NCI-H1048 (cell line): Measurements from ENCODE around the gene GLIPR1.
"Not testable (repeated sequence)": the region's sequence is repeated elsewhere in the genome, so short reads cannot be mapped to it uniquely, and the experiment has no call there.

ENCODE experiments used
- DNase-seq: peaks from one replicate; lab custom pipeline; 2025; lab: John Stamatoyannopoulos, UW

GLIPR1 gene

GRCh38 chr12:75476071-75476470, 4.5 kb upstream of the GLIPR1 start:
- DNase-seq, result no peak

DNA sequence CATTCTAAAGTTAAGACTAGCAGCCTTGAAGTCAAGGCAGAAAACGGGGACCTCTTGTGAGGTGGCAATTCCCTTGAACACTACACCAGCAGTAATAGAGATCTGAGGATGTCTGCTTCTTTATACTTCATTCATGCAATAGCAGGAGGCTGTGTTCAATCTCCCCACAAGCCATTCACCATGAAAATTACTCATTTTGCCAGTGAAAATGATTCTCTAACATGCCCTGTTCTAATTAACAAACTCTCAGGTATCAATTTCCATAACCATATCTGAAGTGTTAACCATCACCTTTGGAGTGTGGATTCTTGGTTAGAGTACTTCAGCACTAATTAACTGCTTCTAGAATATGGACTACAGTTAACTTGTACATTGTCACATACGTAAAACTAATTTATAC, 3.4 kb upstream of the GLIPR1 start:
- DNase-seq, result no peak

DNA sequence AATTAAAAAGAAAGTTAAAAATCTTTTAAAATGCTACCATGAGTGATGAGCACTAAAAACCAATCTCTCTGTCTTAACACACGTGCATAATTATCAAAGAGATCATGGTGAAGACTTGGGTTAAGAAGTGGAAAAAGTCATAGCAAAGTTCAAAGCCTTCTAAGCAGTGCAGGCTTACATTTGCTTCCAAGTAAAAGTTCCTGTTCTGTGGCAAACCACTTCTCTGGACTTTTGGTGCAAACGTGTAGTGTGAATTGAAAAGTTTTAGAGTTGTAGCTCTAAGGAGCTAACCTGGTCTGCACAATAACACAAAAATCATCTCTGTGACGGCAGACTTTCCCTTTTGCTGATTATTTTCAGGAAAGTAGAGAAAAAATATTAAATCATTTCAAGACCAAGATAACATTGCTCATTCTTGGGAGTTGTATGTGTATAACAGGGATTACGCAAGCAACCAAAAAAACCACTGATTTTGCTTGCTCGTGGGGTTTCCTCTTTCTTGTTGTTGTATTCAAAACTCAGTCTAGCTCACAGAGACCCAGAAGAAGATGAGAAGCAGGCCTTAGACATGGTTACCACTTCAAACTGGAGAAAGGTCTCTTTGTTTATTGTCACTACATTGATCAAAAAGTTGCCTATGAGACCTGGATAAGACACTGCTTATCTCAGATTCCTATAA, 2.3 kb upstream of the GLIPR1 start:
- DNase-seq, result no peak

- no peak for DNase-seq
Measured at GRCh38 chr12:75479963-75480461, 543 bp upstream of the GLIPR1 start.

DNA sequence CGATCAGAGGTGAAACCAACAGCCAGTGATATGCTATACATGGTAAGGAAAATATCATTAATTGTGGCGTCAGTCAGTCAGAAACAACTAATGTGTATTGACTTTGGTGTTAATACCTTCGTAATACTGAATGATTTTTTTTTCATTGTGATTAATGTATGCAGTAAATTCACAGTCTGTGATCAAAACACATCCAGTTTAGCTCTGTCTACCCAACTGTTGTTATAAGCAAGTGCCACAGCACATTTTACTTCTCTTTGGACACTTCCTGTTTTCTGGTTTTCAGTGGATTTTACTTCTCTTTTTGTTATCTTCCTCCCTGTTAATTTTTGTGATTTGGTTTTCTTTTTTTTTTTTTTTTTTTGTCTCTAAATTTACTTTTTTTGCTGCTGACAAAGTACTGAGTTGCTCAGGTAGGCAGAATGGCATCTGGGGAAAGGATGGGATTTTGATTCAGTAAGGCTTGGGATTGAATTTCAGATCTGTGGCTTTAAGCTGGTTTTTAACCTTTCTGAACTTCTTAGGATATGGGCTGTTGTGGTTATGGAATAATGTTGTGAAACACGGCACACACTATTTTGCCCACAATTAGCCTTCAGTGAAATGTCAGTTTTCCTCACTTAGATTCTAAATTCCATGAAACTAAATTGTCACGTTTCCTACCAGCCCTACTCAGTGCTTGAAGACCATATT, 604 bp downstream of the GLIPR1 start:
- no peak for DNase-seq

GRCh38 chr12:75481774-75482173, 1.2 kb downstream of the GLIPR1 start:
- no peak for DNase-seq

GRCh38 chr12:75482646-75483045, 2.1 kb downstream of the GLIPR1 start:
- DNase-seq, result no peak

DNA sequence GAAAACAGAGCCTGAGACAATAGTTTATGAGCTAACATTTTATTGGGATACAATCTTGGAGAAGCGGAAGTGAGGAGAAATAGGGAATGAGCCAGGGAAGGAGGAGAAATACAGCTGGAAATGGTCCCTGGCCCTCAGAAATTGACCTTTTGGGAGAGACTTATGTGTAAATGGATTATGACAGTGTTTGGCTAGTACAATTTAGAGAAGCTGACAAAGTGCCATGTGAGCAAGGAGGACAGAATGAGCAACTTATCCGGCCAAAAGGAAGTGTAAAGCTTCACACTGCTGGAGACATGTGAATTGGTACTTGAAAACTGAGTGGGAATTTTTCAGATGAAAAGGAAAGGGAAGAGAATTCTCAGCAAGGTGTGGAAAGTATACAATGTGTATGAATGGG, 2.9 kb downstream of the GLIPR1 start:
- DNase-seq, result no peak

DNA sequence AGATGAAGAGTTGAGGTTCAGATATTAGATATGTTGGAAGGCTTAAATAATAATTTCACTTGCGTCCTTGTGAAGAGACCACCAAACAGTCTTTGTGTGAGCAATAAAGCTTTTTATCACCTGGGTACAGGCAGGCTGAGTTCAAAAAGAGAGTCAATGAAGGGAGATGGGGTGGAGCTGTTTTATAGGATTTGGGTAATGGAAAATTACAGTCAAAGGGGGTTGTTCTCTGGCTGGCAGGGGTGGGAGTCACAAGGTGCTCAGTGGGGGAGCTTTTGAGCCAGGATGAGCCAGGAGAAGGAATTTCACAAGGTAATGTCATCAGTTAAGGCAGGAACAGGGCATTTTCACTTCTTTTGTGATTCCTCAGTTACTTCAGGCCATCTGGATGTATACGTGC, 3.9 kb downstream of the GLIPR1 start:
- DNase-seq, result not testable (repeated sequence)

GRCh38 chr12:75487308-75487707, 6.8 kb downstream of the GLIPR1 start:
- DNase-seq, result no peak

DNA sequence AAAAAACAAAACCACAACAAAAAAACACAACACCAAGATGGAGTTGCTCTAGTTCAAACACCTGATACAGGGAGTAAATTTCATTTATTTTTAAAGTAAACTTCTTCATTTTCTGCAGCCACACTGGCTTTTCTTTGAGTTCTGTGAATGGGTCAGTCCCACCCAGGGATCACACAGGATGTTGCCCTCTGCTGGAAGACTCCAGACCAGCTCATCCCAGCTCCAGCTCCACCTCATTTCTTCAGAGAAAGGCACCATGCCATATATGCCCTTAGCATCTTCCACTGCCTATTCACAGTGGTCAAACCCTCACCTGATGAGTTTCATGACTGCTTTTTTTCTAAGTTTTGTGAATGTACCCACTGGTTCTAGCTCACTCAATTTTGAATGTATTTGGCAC, 8.0 kb downstream of the GLIPR1 start:
- DNase-seq, result no peak

DNA sequence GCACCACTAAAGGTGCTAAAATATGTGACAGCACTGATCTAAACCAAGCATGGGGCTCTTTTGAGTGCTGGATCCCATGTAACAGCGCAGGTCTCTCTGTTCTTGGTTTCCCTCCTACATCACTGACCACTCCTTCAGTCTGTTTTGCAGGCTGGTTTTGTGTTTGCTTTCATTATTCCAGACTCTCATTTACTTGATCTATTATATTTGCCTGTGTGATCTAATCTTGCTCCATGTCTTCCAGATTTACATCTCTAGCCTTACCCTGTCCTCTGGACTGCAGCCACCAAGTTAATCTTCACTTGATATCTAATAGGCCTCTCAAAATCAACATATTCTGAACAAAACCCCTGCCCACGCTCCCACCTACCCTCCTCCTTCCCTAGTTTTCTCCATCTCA, 8.6 kb downstream of the GLIPR1 start:
- DNase-seq, result no peak

DNA sequence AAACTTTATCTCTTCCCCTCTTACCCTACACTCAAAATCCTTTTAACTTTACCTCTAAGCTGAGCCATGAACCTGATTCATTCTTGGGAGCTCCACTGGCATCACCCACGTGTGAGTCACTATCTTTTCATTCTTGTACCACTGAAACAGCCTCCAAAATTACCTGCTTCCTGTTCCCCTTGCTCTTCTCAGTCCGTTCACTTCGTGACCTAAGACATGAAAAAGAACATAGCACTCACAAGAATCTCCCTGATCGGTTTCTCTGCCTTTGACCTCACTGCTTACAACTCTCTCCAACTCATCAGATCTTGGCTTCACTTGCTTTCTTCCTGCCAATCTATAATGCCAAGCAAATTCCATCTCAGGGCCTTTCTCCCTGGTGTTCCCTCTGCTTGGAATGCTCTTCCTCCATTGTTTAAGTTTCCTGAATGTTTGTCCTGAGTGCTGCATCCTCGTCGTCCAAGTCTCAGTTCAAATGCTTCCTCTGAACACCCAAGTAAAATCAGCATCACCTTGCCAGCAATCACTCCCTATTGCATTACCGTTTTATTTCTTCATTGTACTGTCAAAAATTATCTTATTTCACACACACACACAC, 9.2 kb downstream of the GLIPR1 start:
- no peak for DNase-seq

- no peak for DNase-seq
Measured at GRCh38 chr12:75491169-75491568, 10.6 kb downstream of the GLIPR1 start.

GRCh38 chr12:75503459-75503858, 22.9 kb downstream of the GLIPR1 start:
- DNase-seq, result no peak

- DNase-seq, result no peak
Measured at GRCh38 chr12:75503866-75504265, 23.3 kb downstream of the GLIPR1 start.

DNA sequence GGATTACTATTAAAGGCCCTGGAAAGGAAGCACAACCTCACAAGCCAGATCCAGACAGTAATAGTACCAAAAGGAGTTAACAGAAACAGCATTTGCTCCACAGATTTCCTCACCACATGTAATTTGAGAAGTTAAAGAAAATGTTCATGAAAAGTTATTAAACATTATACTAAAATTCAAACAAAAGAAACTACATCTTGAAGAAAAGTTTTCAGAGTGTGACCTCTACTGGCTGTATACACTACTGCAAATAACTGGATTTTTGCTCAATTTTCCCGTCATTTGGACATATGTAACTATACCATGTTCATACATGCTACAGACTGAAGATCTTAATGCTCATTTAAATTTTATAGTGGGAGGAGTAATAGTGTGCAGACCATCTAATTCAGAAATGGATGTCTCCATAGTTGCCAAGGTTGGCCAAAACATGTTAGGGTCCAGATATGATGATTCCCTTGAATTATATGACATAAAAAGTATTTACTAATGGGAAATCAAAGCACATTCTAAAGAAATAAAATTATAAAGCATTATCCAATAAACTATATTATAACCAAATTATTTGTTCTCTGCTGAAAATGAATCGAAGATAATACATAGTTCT, 25.3 kb downstream of the GLIPR1 start:
- DNase-seq, result no peak

- no peak for DNase-seq
Measured at GRCh38 chr12:75507086-75507485, 26.5 kb downstream of the GLIPR1 start.

GRCh38 chr12:75508159-75508558, 27.6 kb downstream of the GLIPR1 start:
- no peak for DNase-seq

DNA sequence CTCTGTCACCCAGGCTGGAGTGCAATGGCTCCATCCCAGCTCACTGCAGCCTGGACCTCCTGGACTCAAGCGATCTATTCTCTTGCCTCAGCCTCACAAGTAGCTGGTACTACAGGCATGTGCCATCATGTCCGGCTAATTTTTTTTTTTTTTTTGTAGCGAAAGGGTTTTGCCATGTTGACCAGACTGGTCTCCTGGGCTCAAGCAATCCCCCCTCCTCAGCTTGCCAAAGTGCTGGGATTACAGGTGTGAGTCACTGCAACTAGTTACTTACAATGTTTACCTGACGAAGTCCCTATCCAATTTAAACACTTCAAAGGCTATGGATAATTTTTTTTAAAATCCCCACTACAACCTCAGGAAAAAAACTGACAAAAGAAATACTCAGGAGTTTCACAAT, 29.1 kb downstream of the GLIPR1 start:
- DNase-seq, result no peak

DNA sequence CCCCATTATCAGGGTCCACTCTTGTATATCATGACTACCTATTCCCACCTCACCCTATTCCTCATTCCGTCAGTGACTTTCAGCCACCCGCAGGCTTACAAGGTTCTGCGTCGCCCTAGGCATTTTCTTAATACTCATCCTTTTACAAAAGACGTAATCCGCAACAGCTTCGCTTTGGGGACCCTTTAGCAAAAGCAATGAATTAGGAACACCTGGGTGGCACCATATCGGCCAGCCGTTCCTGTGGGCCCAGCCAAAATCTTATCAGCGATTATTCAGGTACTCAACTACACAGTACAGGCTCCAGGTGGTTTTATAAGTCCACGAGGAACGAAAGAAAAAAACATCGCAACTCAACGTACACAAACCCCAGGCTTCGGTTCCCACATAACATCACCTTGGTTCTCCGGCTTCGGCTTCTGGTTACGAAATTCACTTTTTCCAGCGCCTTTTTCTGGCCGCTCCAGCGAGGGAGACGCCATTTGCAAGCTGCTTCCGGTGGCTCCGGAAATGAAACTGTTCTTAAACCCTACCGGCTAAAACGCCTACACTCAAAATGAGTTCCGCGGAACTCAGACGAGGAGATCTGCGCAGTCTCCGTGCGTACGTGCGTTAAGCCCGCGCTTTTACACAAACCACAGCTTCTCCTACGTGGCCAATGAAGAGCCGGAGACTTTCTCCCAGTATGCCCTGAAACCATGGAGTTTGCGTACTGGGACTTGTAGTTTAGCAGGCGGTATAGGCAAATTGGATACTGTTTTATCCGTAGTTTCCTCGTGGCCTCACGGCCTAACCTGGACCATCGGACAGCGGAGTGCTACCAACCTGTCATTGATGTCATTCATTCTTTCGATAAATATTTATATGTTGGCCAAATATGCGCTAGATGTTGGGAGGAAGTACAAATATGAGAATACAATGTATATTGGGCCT, 30.8 kb downstream of the GLIPR1 start, which contains the start of gene KRR1:
Gene KRR1, minus strand, starts transcription at position 494 of the 933 bp plus-strand sequence. Its CDS starts 12 bp downstream, at position 482.
- peak; percentile 94 for DNase-seq

GRCh38 chr12:75521224-75521623, 40.7 kb downstream of the GLIPR1 start:
- not testable (repeated sequence) for DNase-seq
